ENCODE measurements around the gene EBLN2. TPM values are rescaled to one million over a fixed set of nuclear protein-coding genes. Genes with fewer than 3 reads are reported as not detected.

Gene EBLN2
- total RNA-seq, 4 donors from 2014 or later: 0.93 to 3.7 (median 1.5) TPM

DNA sequence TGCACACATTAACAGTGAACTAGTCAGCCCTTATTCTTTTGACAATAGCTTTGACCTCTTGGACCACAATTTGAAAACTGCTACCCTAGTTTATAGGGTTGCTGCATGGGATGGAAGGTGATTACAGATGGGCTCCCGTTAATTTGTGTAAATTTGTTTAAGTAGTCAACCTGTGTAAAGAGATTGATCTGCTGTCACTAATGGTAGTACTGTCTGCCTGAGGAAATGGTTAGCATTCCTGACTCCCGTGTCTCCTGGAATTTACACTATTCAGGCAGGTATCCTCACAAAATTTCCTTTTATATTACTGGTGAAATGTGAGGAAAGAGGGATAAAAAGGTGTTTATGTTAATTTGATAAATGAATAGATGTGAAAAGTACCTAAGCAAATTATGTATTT is 15.3 kb upstream of the EBLN2 start:
- DNase-seq (ENCODE audit: low spot score in 2 of 2): no peak
- intact Hi-C loops (cut with DNase I; ENCODE audit: low total_unique reads): no loop called here
- H3K4me3 ChIP-seq (ENCODE audit: low read depth, poor library complexity, severe bottlenecking): no peak overlapping the region
- TF ChIP-seq POLR2A (IDR thresholded peaks at IDR 0.05): no peak
- WGBS, 2 donors: 66 to 70% methylated on average over 2 of the region's 2 CpGs

GRCh38 chr3:73049319-73049718 is 12.1 kb upstream of the EBLN2 start:
- no peak for TF ChIP-seq POLR2A (IDR thresholded peaks at IDR 0.05)
- TF ChIP-seq, protein P1, sequence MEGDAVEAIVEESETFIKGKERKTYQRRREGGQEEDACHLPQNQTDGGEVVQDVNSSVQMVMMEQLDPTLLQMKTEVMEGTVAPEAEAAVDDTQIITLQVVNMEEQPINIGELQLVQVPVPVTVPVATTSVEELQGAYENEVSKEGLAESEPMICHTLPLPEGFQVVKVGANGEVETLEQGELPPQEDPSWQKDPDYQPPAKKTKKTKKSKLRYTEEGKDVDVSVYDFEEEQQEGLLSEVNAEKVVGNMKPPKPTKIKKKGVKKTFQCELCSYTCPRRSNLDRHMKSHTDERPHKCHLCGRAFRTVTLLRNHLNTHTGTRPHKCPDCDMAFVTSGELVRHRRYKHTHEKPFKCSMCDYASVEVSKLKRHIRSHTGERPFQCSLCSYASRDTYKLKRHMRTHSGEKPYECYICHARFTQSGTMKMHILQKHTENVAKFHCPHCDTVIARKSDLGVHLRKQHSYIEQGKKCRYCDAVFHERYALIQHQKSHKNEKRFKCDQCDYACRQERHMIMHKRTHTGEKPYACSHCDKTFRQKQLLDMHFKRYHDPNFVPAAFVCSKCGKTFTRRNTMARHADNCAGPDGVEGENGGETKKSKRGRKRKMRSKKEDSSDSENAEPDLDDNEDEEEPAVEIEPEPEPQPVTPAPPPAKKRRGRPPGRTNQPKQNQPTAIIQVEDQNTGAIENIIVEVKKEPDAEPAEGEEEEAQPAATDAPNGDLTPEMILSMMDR (IDR thresholded peaks at IDR 0.05): no peak
- H3K4me3 ChIP-seq (ENCODE audit: low read depth, poor library complexity, severe bottlenecking): no peak overlapping the region
- intact Hi-C loops (cut with DNase I; ENCODE audit: low total_unique reads): no loop called here
- DNase-seq (ENCODE audit: low spot score in 2 of 2): no peak
- 90% methylated on average over 10 of the region's 10 CpGs for WGBS, 2 donors

DNA sequence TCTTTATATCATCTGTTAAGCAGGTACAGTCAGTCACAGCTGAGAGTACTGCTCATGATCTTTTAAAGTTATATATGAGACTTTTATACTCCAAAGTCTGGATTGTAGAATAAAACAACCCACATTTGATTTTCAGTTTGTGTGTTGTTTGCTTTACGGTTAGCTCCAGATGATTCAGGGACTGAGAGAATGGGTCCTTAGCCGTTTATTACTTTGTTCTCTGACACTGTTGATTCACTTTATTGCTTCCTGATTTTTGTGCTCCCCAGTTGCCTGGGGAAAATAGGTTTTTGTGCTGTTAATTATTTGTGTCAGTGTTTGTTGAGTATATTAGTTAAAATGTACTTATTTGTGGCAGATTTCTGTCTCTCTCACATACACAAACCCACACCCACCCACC is 8.6 kb upstream of the EBLN2 start:
- no peak for DNase-seq (ENCODE audit: low spot score in 2 of 2)
- TF ChIP-seq, protein P1 (IDR thresholded peaks at IDR 0.05): no peak
- no peak for TF ChIP-seq POLR2A (IDR thresholded peaks at IDR 0.05)
- no peak overlapping the region for H3K4me3 ChIP-seq (ENCODE audit: low read depth, poor library complexity, severe bottlenecking)
- intact Hi-C loops (cut with DNase I; ENCODE audit: low total_unique reads): loop anchor here (10.0 kb wide), 1 partner anchor 108 kb away; no protein-coding TSS in a partner anchor
- WGBS, 2 donors: 53 to 59% methylated on average over 2 of the region's 2 CpGs

DNA sequence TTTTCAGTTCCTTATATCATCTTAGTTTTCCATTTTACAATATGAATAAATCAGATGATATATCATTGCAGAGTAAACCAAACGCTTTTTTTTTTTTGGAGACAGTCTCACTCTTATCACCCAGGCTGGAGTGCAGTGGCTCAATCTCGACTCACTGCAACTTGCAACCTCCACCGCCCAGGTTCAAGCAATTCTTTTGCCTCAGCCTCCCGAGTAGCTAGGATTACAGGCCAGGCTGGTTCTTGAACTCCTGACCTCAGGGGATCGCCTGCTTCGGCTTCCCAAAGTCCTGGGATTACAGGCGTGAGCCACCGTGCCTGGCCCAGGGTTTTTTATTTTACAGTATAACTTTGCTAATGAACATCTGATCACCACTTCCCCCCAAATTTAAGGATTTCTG is 5.9 kb upstream of the EBLN2 start:
- 56 to 58% methylated on average over 8 of the region's 8 CpGs for WGBS, 2 donors
- H3K4me3 ChIP-seq (ENCODE audit: low read depth, poor library complexity, severe bottlenecking): no peak overlapping the region
- no peak for DNase-seq (ENCODE audit: low spot score in 2 of 2)
- TF ChIP-seq POLR2A (IDR thresholded peaks at IDR 0.05): no peak
- TF ChIP-seq, protein P1 (IDR thresholded peaks at IDR 0.05): no peak
- intact Hi-C loops (cut with DNase I; ENCODE audit: low total_unique reads): loop anchor here (10.0 kb wide), 1 partner anchor 111 kb away; no protein-coding TSS in a partner anchor

GRCh38 chr3:73056014-73056844 is 5.2 kb upstream of the EBLN2 start:
- intact Hi-C loops (cut with DNase I; ENCODE audit: low total_unique reads): loop anchor here (10.0 kb wide), 1 partner anchor 111 kb away; no protein-coding TSS in a partner anchor
- no peak overlapping the region for H3K4me3 ChIP-seq (ENCODE audit: low read depth, poor library complexity, severe bottlenecking)
- 20 to 24% methylated on average over 5 of the region's 5 CpGs for WGBS, 2 donors
- no peak for DNase-seq (ENCODE audit: low spot score in 2 of 2)
- TF ChIP-seq, protein P1 (IDR thresholded peaks at IDR 0.05): no peak
- TF ChIP-seq POLR2A (IDR thresholded peaks at IDR 0.05): no peak

GRCh38 chr3:73056845-73057150 is 4.7 kb upstream of the EBLN2 start:
- intact Hi-C loops (cut with DNase I; ENCODE audit: low total_unique reads): loop anchor here (10.0 kb wide), 1 partner anchor 112 kb away; no protein-coding TSS in a partner anchor
- TF ChIP-seq, protein P1 (IDR thresholded peaks at IDR 0.05): no peak
- no peak for TF ChIP-seq POLR2A (IDR thresholded peaks at IDR 0.05)
- no peak for DNase-seq (ENCODE audit: low spot score in 2 of 2)
- no peak overlapping the region for H3K4me3 ChIP-seq (ENCODE audit: low read depth, poor library complexity, severe bottlenecking)

Measured in lower leg skin (tissue), 4 donors.